NCI-H1417 treated with DMSO at 0.1 percent for 48 hours (cell line): ENCODE data around the gene AP2A1.
"Not testable (repeated sequence)": the region's sequence is repeated elsewhere in the genome, so short reads cannot be mapped to it uniquely, and the experiment has no call there.

ENCODE experiments used
- DNase-seq: peaks from one replicate; lab custom pipeline; 2025; lab: John Stamatoyannopoulos, UW

AP2A1 gene

GRCh38 chr19:49766930-49767299 lies at the start of gene AP2A1:
Gene AP2A1, plus strand, starts transcription at chr19:49767001. Its CDS starts 133 bp downstream, at chr19:49767134.
- DNase-seq = no peak

- DNase-seq = no peak
These were observed 48.3 kb upstream of the AP2A1 start for GRCh38 chr19:49718511-49718910.

GRCh38 chr19:49718991-49719390 lies 47.8 kb upstream of the AP2A1 start:
- DNase-seq = no peak

GRCh38 chr19:49719420-49719819 lies 47.4 kb upstream of the AP2A1 start:
- not testable (repeated sequence) for DNase-seq

GRCh38 chr19:49727217-49728030 lies 39.4 kb upstream of the AP2A1 start:
- DNase-seq = no peak

GRCh38 chr19:49730166-49730565 lies 36.6 kb upstream of the AP2A1 start:
- DNase-seq = no peak

- DNase-seq = no peak
These were observed 28.5 kb upstream of the AP2A1 start for GRCh38 chr19:49738268-49738667.

- no peak for DNase-seq
These were observed 27.7 kb upstream of the AP2A1 start for GRCh38 chr19:49739098-49739497.

GRCh38 chr19:49739933-49740332 lies 26.9 kb upstream of the AP2A1 start:
- no peak for DNase-seq

- DNase-seq = no peak
These were observed 25.5 kb upstream of the AP2A1 start for GRCh38 chr19:49741210-49741844.

- no peak for DNase-seq
These were observed 21.8 kb upstream of the AP2A1 start for GRCh38 chr19:49744946-49745381.

GRCh38 chr19:49746206-49746958 lies 20.4 kb upstream of the AP2A1 start:
- DNase-seq = no peak

GRCh38 chr19:49749055-49749716 lies 17.6 kb upstream of the AP2A1 start:
- no peak for DNase-seq

- no peak for DNase-seq
These were observed 17.0 kb upstream of the AP2A1 start for GRCh38 chr19:49749771-49750170.

GRCh38 chr19:49752701-49753100 lies 14.1 kb upstream of the AP2A1 start:
- DNase-seq = no peak

GRCh38 chr19:49755956-49756355 lies 10.8 kb upstream of the AP2A1 start:
- DNase-seq = no peak

GRCh38 chr19:49758292-49758691 lies 8.5 kb upstream of the AP2A1 start:
- DNase-seq = no peak

- no peak for DNase-seq
These were observed 5.6 kb upstream of the AP2A1 start for GRCh38 chr19:49761249-49761624.

- DNase-seq = no peak
These were observed 5.0 kb upstream of the AP2A1 start for GRCh38 chr19:49761625-49762311.

GRCh38 chr19:49763230-49763629 lies 3.6 kb upstream of the AP2A1 start, which contains the start of gene TSKS:
Gene TSKS, minus strand, starts transcription at chr19:49763306. Its CDS starts 59 bp downstream, at chr19:49763247.
- no peak for DNase-seq

- no peak for DNase-seq
These were observed 2.5 kb upstream of the AP2A1 start for GRCh38 chr19:49764341-49764740.
